Activated T-helper 2 cell treated with anti-CD3 and anti-CD28 coated beads, Interferon-gamma antibody, Interleukin-2, Interleukin-4, amounts not matched to agents 10 μg/mL and 5 μg/mL and 100 μg/mL, durations not matched to agents 14 hours and 24 hours and 36 hours (primary cell): ENCODE measurements around the gene DTNA. TPM values are rescaled to one million over a fixed set of nuclear protein-coding genes. Genes with fewer than 3 reads are reported as not detected.
"Not testable (repeated sequence)": the region's sequence is repeated elsewhere in the genome, so short reads cannot be mapped to it uniquely, and the experiment has no call there.

Source experiments
- DNase-seq: peaks from one replicate; pipeline ENCODE4 v3.0.0; 2021; ENCODE audit warnings: low spot score
- H3K27ac Mint-ChIP-seq: one replicate; pipeline ENCODE4 v1.8.0; 2021; ENCODE audit warnings: mixed read lengths
- H3K27me3 Mint-ChIP-seq: one replicate; pipeline ENCODE4 v1.8.0; 2021; ENCODE audit warnings: low read depth, mixed read lengths
- H3K36me3 Mint-ChIP-seq: one replicate; pipeline ENCODE4 v1.8.0; 2021; ENCODE audit warnings: low read depth, mixed read lengths
- H3K4me1 Mint-ChIP-seq: one replicate; pipeline ENCODE4 v1.8.0; 2021; ENCODE audit warnings: low read depth, mixed read lengths
- H3K4me3 Mint-ChIP-seq: one replicate; pipeline ENCODE4 v1.8.0; 2021; ENCODE audit warnings: low read depth, mild to moderate bottlenecking, moderate library complexity, mixed read lengths
- H3K9me3 Mint-ChIP-seq: one replicate; pipeline ENCODE4 v1.8.0; 2021; ENCODE audit warnings: mixed read lengths
- intact Hi-C: fragments of 100-400 bp; cut with micrococcal nuclease; formaldehyde crosslinking; loops from one replicate; pipeline ENCODE4 v1.15.1; 2023
- total RNA-seq: library from RNA; stranded (reverse); gene quantifications from 2 replicates; pipeline ENCODE4 v1.2.3, GENCODE V29; 2022

The DTNA gene
- total RNA-seq, 1 donor from 2014 or later = 0.73 TPM

DNA sequence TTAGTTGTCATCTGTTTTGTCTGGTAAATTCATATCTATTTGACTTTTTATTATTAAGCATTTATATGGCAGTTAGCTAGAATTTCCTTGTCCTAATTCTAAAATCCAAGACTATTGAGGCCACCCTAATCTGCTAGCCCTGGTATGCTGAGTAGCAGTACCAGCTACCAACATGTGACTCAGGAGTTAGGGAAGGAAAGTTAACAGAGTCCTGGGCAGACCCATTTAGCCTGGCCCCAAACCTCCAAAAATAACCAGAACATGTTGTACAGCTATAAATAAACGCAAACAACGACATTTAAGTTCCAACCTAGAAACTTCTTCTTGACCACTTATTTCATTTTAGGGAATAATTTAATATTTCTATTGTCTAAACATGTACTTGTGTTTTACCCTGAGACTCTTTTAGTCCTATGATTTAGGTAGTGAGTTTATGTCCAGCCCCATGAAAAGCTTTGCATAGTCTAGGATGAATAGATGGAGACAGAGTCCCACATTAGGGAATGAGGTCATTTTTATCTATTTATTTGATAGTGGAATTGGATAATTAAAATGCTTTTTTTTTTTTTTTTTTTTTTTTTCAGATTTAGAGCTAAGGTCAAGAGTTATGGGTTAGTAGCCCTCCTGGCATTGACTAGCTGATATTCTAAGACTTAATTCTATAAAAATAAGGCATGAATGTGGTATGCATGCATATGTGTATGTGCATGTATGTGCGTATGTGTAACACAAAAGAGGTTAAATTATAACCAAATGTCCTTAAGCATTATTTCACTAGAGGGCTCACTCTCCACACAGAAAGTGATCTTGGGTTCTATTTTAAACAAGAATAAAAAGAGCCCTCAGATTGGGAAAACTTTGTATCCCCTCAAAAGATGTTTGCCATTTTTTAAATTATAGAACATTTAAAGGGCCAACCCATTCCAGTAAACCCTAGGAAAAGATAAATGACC is 171.1 kb downstream of the DTNA start:
- no peak for DNase-seq
- intact Hi-C loops = no loop called here
- Mint-ChIP-seq H3K27ac (no peak overlapping the region), H3K4me1 (no peaks in the 10 kb centered on the region), H3K9me3 (no peaks in the 10 kb centered on the region), H3K4me3 (no peak overlapping the region), H3K27me3 (peaks cover 5% of the 10 kb centered on the region), H3K36me3 (no peaks in the 10 kb centered on the region)

DNA sequence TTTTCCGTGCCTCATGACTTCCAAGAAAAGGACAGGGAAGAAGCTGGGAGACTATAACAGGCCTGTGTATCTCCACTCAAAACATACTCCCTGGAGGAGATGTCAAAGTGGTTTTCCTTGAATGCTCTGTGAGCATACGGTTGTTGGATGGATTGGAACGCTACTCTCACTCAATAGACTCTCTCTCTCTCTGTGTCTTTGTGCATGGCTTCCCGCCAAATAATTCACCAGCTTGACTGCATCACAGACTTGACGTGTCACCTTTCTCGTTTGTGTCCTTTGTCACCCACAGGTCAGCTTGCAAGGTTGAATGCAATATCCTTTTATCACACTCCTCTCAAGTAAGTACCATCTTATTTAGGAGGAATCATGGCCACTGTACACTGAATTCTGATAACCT is 174.3 kb downstream of the DTNA start:
- no peak for DNase-seq
- no peak overlapping the region for H3K27ac Mint-ChIP-seq

DNA sequence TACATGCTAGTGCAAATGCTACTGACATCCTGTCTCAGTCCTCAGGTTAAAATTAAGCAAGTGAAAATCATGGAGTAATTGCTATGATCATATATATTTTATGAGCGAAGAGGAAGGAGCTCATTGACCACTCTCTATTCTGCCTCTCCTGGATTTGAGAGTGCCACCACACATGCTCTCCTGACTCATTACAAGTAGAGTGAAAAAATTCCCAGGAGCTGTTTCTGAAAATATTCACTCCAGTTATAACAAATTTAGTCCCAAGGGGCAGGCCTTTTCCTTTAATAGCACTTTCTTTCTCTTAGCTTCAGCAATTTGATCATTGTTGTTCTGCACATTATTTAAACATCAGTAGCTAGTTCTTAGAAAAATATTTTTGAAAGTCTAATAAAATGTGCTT is 176.1 kb downstream of the DTNA start:
- Mint-ChIP-seq H3K9me3 (no peaks in the 10 kb centered on the region), H3K27me3 (no peaks in the 10 kb centered on the region)

More for the DNA sequence above, 174.3 kb downstream of the DTNA start:
- intact Hi-C loops = no loop called here
- Mint-ChIP-seq H3K9me3 (no peaks in the 10 kb centered on the region), H3K36me3 (no peaks in the 10 kb centered on the region), H3K4me1 (no peaks in the 10 kb centered on the region), H3K27me3 (no peaks in the 10 kb centered on the region), H3K4me3 (no peak overlapping the region)

DNA sequence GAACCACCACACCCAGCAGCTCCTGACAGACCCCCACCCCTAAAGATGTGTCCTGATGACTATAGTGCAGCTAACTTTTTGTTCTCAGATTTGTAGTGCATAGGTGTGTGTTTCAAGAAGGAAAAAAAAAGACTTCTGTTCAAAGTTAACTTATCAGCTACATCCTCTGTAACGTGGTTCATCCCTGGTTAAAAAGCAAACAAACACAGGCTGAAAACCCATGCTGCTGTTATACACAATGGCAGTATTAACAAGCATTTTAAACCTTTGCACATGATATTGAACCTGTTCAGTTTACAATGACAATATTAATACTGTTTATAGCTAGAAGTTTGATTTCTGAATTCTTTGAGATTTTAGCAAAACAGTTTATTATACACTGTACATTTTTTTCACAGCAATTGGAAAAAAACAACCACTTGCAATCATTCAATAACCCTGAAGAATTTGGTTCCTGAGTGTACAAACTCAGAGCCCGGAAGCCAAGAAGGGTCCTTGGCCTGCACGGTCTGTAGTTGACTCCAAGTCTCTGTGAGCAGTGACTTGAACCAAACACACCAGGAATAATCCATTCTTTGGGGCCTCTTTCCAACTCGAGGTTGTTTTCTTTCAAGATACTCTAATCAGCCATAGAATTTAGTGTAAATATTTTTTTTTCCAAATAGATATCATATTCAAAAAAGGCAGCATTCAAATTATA is 177.9 kb downstream of the DTNA start:
- intact Hi-C loops = no loop called here
- DNase-seq = no peak
- Mint-ChIP-seq H3K36me3 (no peaks in the 10 kb centered on the region), H3K4me1 (peaks cover 2% of the 10 kb centered on the region), H3K27me3 (no peaks in the 10 kb centered on the region), H3K4me3 (no peak overlapping the region), H3K27ac (no peak overlapping the region), H3K9me3 (no peaks in the 10 kb centered on the region)

More for the DNA sequence above, 176.1 kb downstream of the DTNA start:
- Mint-ChIP-seq H3K4me3 (no peak overlapping the region), H3K27ac (no peak overlapping the region), H3K36me3 (no peaks in the 10 kb centered on the region), H3K4me1 (peaks cover 2% of the 10 kb centered on the region)
- DNase-seq = no peak
- intact Hi-C loops = no loop called here

DNA sequence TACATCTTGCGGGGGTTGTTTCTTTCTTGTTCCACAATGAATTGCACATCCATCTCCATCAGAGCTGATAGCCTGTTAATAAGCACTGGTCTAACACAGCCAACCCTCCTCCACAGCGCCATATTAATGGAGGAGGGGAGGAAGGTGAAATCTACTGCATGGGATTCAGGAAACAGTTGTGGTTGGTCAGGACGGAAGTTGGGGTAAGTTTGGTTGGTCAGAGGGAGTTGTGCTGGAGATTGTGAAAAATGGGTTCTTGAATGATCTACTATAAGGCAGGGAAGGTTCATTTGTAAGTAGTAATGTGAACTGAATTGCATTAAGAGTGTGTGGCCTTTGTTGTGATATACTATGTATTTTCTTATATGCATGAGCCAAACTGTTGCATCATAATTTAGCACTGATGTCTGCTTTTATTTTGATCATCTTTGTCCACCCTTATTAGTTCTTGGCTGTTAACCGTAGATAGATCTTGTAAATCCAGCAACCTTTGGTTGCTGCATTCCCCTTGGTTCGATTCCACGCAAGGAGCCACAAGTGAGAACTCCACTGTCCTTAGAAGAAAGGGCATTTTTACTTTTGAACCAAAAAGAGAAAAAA is 180.5 kb downstream of the DTNA start:
- H3K4me3 Mint-ChIP-seq = no peak overlapping the region
- H3K4me1 Mint-ChIP-seq = peaks cover 2% of the 10 kb centered on the region
- intact Hi-C loops = no loop called here
- no peaks in the 10 kb centered on the region for H3K36me3 Mint-ChIP-seq
- DNase-seq = no peak
- no peak overlapping the region for H3K27ac Mint-ChIP-seq
- H3K27me3 Mint-ChIP-seq = no peaks in the 10 kb centered on the region
- H3K9me3 Mint-ChIP-seq = no peaks in the 10 kb centered on the region

DNA sequence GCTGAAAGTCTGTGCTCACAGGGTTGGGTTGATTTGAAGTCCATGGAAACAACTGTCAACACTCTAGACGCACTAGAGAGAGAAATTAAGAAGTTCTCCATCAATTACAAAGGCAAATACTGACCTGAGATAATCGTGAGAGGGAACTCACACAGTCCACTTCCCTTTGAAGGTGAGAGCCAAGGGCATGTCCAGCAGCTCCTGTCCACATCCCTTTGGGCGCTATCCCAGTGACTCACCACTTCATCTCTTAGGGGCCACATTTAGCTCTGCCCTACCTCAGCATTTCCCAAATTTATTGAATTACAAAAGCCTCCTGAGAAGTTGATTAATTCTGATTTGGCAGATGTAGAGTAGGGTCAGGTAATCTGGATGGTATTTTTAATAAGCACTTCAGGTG is 182.3 kb downstream of the DTNA start:
- Mint-ChIP-seq H3K4me1 (peaks cover 2% of the 10 kb centered on the region), H3K27ac (no peak overlapping the region), H3K27me3 (no peaks in the 10 kb centered on the region), H3K9me3 (no peaks in the 10 kb centered on the region), H3K36me3 (no peaks in the 10 kb centered on the region), H3K4me3 (no peak overlapping the region)
- intact Hi-C loops = no loop called here
- DNase-seq = no peak

DNA sequence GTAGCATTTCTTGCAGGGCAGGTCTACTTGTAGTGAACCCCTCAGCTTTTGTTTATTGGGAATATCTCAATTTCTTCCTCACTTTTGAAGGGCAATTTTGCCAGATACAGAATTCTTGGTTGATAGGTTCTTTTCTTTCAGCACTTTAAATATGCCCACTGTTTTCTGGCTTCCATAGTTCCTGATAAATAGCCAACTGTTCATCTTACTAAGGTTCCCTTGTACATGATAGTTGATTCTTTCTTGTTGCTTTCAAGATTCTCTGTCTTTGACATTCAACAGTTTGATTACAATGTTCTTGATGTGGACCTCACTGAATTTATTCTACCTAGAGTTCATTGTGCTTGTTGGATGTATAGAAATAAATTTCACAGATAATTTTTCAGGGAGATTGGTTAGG is 183.1 kb downstream of the DTNA start:
- Mint-ChIP-seq H3K27me3 (no peaks in the 10 kb centered on the region), H3K4me3 (no peak overlapping the region), H3K9me3 (no peaks in the 10 kb centered on the region), H3K27ac (no peak overlapping the region), H3K36me3 (no peaks in the 10 kb centered on the region), H3K4me1 (peaks cover 2% of the 10 kb centered on the region)
- DNase-seq = no peak
- intact Hi-C loops = no loop called here

DNA sequence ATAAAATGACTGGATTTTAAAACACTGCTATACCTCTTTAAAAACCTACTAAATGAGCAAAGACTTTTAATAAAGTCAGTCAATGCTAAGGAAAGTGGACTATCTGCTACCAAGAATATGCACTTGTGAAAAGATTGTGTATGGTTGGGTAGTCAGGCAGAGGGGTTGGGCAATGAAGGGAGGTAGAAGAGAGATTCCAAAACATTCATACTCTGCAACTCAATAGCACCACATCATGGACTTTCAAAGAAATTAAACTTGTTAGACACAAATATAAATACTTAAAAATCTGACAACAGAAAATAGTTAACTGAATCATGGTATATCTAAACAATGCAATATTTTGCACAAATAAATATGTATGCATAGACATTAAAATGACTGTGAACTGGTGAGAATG is 191.2 kb downstream of the DTNA start:
- H3K9me3 Mint-ChIP-seq = no peaks in the 10 kb centered on the region
- H3K4me3 Mint-ChIP-seq = no peak overlapping the region
- no peak for DNase-seq
- no peaks in the 10 kb centered on the region for H3K4me1 Mint-ChIP-seq
- no peaks in the 10 kb centered on the region for H3K27me3 Mint-ChIP-seq
- H3K36me3 Mint-ChIP-seq = no peaks in the 10 kb centered on the region
- no peak overlapping the region for H3K27ac Mint-ChIP-seq
- intact Hi-C loops = no loop called here

DNA sequence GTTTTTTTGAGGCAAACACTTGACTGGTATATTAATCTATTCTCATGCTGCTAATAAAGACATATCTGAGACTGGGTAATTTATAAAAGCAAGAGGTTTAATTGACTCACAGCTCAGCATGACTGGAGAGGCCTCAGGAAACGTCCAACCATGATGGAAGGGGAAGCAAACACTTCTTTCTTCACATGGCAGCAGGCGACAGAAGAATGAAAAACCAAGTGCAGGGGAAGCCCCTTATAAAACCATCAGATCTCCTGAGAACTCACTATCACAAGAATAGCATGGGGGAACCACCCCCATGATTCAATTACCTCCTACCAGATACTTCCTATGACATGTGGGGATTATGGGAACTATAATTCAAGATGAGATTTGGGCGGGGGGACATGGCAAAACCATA is 194.9 kb downstream of the DTNA start:
- DNase-seq = no peak
- Mint-ChIP-seq H3K4me3 (no peak overlapping the region), H3K36me3 (no peaks in the 10 kb centered on the region), H3K9me3 (peaks cover 11% of the 10 kb centered on the region), H3K27me3 (no peaks in the 10 kb centered on the region), H3K27ac (no peak overlapping the region), H3K4me1 (no peaks in the 10 kb centered on the region)
- intact Hi-C loops = no loop called here

DNA sequence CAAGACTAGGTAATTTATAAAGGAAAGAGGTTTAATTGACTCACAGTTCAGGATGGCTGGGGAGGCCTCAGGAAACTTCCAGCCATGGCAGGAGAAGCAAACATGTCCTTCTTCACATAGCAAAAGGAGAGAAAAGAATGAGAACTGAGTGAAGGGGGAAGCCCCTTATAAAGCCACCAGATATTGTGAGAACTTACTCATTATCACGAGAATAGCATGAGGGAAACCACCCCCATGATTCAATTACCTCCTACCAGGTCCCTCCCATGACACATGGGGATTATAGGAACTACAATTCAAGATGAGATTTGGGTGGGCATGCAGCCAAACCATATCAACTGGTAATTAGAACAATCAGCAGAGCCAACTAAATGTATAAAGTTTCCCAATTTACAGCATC is 196.9 kb downstream of the DTNA start:
- intact Hi-C loops, H3K4me3 Mint-ChIP-seq, DNase-seq: not testable (repeated sequence)

DNA sequence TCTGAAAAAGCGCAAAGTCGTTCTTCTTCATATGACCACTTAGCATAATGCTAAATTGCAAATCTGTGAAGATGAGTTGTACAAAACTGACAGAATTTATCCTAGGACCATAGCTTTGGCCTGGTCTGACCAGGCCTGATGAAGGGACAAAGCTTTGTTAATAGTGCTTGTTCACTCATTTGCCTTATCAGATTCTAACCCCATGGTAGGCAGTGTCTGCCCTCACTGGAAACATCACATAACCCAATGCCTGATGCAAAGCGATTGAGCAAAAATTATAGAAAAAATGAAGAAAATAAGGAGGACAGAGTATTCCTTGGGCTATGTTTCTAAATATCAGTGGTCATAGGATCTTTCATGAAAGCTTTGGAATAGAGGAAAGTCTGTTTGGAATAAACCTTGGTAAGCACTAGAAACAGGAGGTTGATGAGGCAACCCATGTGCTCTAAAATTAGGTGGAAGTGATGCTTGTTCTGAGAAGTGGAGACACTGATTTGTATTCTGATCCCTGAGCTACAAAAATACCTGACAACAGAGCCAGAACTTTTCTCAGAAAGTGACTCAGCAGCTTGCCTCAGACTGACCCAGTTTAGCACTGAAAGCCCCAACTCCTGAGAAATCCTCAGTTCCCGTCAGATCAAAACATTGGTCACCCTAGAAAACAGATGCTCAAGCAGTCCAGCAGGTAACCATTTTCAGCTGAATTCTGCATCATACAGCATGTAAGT is 199.7 kb downstream of the DTNA start:
- Mint-ChIP-seq H3K4me1 (no peaks in the 10 kb centered on the region), H3K36me3 (no peaks in the 10 kb centered on the region), H3K27ac (no peak overlapping the region), H3K9me3 (peaks cover 11% of the 10 kb centered on the region), H3K27me3 (no peaks in the 10 kb centered on the region), H3K4me3 (no peak overlapping the region)
- DNase-seq = no peak
- intact Hi-C loops = loop anchor here (5.0 kb wide), 1 partner anchor 68 kb away; no protein-coding TSS in a partner anchor

More for the DNA sequence above, 196.9 kb downstream of the DTNA start:
- not testable (repeated sequence) for H3K4me1 Mint-ChIP-seq, H3K27me3 Mint-ChIP-seq, H3K27ac Mint-ChIP-seq, H3K36me3 Mint-ChIP-seq
- peaks cover 11% of the 10 kb centered on the region for H3K9me3 Mint-ChIP-seq

DNA sequence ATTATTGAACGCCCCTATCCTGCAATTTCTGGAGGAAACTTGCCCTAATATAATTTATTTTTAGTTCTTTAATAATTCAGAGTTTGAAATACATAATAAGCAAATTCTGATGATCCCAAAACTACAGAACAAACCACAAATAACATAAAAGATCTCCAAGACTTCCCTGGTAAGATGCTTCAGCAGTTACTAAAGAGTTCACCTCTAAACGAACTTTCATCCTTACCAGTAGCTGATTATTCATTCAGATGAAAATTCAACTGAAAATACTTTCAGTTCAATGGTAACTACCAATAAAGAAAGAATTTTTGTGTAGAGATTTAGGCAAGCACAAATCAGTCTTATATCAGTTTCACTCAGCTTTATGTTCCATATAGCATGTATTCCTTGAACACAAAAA is 201.0 kb downstream of the DTNA start:
- no peak overlapping the region for H3K4me3 Mint-ChIP-seq
- intact Hi-C loops = loop anchor here (5.0 kb wide), 1 partner anchor 66 kb away; no protein-coding TSS in a partner anchor
- peaks cover 11% of the 10 kb centered on the region for H3K9me3 Mint-ChIP-seq
- DNase-seq = no peak
- H3K27ac Mint-ChIP-seq = no peak overlapping the region
- H3K27me3 Mint-ChIP-seq = no peaks in the 10 kb centered on the region
- H3K36me3 Mint-ChIP-seq = no peaks in the 10 kb centered on the region
- H3K4me1 Mint-ChIP-seq = no peaks in the 10 kb centered on the region
